ENCODE results near the gene GTF2A2.
"Not testable (repeated sequence)": the region's sequence is repeated elsewhere in the genome, so short reads cannot be mapped to it uniquely, and the experiment has no call there.

Gene GTF2A2

DNA sequence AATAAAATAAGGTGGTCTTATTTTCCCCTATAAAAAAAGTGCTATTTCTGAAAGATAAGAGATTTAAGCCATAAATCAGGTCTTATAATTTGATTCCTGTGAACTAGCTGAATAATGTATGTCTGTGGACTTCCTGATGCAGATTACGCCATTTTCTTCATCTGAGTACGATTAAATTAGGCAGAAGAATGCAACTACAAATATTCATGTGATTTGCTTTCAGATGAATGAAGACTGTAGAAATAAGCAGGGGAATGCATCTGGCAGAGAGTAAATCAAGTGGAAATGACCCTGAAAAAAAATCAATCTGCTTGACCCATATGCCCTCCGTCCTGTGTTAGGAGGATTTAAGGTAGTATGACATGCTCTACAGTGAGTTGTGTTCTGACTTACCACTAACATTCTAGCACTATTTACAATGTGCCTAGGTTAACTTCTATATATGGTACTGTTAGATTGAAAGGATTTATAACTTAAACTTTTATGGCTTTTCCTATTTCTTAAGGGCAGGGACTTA, 17.1 kb upstream of the GTF2A2 start:
- DNase-seq (ENCODE audit: low read depth) = no peak

DNA sequence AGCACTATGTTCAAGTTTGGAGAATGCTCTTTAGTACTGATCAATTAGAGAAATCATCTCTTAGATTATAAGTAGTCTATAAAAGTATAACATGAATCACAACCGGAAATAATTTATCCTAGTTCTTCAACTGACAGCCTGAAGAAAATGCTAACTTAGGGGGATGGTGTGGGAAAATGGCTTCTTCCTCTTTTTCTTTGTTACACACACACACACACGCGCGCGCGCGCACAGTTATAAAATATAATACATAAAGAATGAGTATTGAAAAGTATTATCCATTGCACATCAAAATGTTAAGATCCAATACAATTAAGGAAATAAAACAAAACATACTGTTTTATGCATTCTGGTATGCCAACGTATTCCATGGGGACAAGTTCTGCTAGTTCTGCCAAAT, 11.2 kb upstream of the GTF2A2 start:
- DNase-seq (ENCODE audit: low read depth) = no peak

DNA sequence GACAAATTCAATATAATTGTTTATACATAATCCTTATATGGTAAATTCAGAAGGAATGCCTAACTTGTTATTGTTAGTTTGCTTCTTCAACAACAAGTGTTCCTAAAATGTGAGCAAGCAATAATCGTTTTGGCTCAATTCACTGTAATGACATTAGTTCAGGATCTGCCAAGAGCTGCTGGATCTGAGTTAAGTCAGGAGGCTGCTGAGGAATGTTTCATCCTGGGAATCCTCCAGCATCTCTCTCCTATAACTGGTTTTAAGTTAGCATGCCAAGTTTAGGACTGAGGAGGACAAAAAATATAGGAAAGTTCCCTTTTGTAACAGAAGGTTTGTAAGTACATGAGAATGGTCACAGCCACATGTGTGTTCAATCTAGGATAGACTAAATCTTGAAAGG, 4.9 kb upstream of the GTF2A2 start:
- DNase-seq (ENCODE audit: low read depth) = no peak

DNA sequence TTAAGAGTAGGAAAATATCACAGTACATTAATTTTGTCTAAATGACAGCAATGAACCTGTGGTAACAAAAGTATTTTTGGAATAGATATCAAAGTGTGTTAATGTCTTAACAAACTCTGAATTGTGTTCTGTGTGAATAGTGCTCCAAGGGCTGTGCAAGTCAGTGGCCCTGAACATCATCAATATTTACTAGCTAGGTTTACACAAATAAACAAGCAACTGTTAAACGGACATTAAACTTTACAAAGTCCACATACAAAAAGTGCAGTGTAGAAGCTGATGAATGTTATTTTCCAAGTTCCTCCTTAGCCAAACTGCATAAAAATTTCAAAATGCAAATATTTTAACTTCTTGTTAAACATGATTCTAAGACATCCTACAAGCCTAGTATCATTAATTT, 2.1 kb upstream of the GTF2A2 start:
- no peak for DNase-seq (ENCODE audit: low read depth)

DNA sequence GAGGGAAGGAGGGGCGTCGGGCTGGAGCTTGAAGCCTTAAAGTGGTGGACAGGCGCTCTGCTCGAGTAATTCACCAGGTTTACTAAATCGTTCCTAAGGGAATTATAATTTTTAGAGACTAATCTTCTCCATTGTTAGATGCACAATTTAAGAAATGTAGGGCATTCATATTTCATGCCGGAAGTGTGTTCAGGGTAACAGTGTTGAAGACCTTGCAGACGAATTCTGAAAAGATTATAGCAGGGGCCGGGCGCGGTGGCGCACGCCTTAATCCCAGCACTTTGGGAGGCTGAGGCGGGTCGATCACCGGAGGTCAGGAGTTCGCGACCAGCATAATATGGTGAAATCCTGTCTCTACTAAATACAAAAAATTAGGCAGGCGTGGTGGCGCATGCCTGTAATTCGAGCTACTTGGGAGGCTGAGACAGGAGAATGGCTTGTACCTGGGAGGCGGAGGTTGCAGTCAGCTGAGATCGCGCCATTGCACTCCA, 365 bp upstream of the GTF2A2 start:
- DNase-seq (ENCODE audit: low read depth) = peak; percentile 1

DNA sequence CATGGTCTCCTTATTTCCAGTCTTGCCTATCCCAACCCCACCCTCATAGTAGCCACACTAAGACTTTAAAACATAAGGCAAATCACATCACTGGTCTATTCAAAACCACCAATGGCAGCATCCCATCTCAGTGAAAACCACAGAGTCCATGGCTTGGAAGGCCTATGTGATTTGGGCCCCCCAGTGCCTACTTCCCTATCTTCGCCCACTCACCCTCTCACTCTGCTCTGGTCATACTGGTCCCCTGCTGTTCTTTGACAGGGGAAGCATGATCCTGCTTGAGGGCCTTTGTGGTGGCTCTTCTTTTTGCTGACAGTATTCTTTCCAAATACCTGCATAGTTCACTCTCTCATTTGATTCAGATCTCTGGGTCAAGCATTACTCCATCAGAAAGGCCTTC, 3.3 kb downstream of the GTF2A2 start:
- no peak for DNase-seq (ENCODE audit: low read depth)

DNA sequence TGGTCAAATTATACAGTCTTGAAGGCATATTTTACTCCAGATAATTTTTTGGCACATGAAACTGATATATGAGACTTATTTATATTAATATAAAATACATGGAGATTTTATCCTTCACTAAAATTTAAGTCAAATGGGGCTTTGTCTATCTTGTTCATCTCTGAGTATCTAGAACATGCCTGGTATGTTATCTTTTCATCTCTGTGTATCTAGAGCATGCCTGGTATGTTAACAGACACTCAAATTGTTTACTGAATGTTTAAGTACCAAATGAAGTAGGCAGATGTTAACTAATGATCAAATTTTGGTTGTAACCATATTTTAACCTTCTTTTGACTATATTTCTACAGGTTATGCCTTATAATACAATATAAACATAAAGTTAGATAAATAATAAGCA, 7.7 kb downstream of the GTF2A2 start:
- no peak for DNase-seq (ENCODE audit: low read depth)

DNA sequence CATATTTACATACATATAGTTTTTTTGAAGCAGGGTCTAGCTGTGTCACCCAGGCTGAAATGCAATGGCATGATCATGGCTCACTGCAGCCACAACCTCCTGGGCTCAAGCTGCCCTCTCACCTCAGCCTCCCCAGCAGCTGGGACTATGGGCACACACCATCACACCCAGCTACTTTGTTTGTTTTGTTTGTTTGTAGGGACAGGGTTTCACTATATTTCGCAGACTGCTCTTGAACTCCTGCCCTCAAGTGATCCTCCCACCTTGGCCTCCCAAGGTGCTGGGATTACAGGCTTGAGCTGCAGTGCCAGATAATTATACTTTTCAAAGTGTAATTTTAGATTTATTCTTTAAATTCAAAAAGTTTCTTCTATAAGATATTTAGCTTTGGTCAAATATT, 10.2 kb downstream of the GTF2A2 start:
- DNase-seq (ENCODE audit: low read depth) = no peak

DNA sequence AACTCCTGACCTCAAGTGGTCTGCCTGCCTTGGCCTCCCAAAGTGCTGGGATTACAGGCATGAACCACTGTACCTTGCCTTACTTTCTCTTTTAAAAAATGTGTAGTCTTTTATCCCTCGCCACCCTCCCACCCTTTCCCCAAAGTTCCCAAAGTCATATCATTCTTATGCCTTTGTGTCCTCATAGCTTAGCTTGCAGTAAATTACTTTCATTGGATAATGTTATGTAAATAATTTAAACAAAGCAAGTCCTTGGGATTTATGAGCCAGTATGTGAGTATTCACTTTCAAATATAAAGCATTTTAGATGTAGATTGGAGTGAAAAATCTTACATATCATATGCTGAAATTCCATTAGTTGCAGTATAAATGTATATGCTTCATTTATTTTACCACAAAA, 11.0 kb downstream of the GTF2A2 start:
- no peak for DNase-seq (ENCODE audit: low read depth)

DNA sequence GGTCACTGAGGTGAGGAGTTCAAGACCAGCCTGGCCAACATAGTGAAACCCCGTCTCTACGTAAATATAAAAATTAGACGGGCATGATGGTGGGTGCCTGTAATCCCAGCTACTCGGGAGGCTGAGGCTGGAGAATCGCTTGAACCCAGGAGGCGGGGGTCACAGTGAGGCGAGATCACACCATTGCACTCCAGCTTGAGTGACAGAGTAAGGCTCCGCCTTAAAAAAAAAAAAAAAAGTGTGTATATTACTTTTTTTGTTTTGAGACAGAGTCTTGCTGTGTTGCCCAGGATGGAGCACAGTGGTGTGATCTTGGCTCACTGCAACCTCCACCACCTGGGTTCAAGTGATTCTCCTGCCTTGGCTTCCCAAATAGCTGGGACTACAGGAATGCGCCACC, 11.5 kb downstream of the GTF2A2 start:
- not testable (repeated sequence) for DNase-seq (ENCODE audit: low read depth)

DNA sequence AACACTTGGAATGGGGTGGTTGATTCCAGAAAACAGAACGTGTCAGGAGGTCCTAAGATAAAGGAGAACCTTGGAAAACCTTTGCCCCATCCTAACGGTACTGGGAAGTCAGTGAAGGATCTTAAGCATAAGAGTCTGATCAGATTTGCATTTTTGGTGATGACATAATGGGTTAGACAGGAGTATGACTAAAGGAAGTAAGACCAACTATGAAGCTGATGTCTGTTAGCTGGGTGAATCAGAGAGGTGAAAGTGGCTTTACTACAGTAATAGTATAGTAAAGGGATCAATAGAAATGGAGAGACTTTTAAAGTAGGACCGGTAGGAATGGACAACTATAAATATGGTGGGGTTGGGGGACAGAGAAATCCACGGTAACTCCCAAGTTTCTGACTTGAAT, 12.6 kb downstream of the GTF2A2 start:
- DNase-seq (ENCODE audit: low read depth) = no peak

DNA sequence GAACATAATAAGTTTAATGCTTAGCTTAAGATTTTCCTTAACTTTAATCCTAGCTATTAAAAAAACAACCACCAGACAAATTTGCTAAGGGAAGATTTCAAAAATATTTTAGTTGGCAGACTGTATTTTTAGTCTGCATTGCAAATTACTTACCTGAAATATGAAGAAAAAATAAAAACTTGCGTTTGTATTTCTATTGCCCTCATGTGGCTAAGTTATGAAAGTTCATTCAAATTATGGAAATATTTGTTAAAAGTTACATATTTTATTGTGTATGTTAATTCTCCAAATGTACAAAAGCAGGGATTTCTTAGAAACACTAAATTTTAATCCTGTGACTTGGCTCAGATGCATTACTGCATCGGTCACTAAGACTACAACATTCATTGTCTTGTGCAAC, 15.0 kb downstream of the GTF2A2 start:
- no peak for DNase-seq (ENCODE audit: low read depth)

DNA sequence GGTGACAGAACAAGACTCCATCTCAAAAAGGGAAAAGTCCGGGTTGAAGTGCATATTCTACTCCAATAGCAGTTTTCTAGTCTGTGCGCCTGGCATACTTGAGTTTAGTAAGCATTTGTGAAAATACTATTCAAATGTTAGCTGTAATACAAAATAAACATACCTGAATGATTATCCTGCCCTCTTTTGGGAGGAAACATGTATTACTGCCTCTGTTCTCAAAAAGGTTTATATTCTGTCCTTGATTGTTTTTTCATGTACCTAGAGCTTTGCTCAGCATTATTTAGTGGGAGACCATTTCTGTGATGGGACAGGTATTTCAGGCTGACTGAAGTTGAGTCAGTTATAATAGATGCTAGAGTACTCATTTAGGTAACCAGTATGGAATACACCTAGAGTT, 19.8 kb downstream of the GTF2A2 start:
- not testable (repeated sequence) for DNase-seq (ENCODE audit: low read depth)

DNA sequence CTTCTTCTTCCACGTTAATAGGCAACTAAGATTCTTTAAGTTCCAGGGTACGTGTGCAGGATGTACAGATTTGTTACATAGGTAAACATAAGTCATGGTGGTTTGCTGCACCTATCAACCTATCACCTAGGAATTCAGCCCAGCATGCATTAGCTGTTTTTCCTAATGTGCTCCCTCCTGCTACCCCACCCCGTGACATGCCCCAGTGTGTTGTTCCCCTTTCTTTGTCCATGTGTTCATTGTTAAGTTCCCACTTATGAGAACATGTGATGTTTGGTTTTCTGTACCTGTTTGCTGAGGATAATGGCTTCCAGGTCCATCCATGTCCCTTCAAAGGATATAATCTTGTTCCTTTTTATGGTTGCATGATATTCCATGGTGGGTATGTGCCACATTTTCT, 21.1 kb downstream of the GTF2A2 start:
- no peak for DNase-seq (ENCODE audit: low read depth)

DNA sequence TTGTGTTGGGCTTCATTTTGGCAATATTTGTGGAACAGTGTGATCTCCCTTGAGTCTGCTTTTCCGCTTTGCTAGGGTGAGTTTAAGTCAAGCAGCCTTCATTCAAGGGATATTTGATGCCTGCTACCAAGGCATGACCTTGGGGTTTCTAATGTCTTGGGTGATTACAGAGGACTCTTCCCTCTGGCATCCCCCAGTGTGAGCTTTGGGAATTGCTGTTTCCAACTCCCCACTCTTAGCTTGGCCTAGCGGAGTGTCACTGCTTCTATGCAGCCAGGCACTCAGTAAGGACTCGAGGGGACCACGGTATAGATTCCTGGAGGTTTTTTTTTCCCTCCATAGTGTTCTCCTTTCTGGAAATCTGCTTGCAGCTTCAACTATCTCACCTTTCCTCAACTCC, 24.6 kb downstream of the GTF2A2 start:
- DNase-seq (ENCODE audit: low read depth) = no peak

DNA sequence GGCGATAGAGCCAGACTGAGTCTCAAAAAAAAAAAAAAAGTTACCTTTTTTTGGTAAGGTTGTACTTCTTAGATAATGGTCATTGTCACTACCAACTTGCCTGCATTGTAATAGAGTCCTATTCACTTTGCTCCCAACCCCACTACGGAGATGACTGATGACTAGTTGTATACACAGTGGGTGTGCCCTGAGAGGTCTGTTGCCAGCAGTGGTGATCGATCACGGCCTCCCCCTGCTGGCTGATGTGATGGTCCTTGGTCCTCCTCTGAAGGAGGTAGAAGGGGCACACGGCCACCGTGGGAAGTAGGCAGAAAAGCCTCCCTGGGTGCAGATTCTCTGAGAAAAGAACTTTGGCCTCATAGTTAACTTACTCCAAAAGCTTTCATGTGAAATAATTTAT, 35.0 kb downstream of the GTF2A2 start:
- peak; percentile 43 for DNase-seq (ENCODE audit: low read depth)

DNA sequence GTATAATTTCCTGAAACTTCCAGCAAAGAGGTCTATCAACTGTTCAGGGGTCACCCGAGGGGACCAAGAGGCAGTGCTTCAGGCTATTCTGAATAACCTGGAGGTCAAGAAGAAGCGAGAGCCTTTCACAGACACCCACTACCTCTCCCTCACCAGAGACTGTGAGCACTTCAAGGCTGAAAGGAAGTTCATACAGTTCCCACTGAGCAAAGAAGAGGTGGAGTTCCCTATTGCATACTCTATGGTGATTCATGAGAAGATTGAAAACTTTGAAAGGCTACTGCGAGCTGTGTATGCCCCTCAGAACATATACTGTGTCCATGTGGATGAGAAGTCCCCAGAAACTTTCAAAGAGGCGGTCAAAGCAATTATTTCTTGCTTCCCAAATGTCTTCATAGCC, 38.9 kb downstream of the GTF2A2 start:
- DNase-seq (ENCODE audit: low read depth) = no peak

DNA sequence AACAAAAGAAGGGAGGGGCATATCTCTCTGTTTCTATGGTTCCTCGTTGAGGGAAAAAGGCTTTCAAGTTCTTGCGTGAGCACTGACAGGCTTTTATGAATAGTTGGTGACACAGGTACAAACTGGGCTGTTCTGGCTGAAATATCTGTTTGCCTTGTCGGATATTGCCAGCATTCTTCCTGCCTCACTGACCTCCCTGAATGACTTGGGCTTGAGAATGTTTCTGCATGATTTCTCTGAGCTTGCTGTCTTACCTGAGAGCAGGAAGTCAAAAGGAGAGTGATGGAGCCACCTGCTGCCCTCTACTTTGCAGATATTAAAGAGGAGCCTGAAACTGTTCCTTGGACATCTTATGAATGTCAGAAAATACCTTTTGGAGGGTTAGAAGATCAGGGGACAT, 40.9 kb downstream of the GTF2A2 start:
- no peak for DNase-seq (ENCODE audit: low read depth)

DNA sequence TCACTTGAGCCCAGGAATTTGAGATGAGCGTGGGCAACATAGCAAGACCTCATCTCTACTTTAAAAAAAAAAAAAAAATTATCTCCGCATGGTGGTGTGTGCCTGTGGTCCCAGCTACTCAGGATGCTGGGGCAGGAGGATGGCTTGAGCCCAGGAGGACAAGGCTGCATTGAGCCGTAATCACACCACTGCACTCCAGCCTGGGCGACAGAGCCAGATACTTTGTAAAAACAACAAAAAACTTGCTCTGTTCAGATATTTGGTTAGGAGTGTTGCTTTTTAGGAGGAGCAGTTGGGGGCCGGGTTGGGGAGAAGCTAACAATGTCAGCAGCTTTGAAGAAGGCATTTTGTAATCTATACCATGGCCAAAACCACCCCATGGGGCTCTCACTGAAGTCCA, 41.7 kb downstream of the GTF2A2 start:
- no peak for DNase-seq (ENCODE audit: low read depth)

DNA sequence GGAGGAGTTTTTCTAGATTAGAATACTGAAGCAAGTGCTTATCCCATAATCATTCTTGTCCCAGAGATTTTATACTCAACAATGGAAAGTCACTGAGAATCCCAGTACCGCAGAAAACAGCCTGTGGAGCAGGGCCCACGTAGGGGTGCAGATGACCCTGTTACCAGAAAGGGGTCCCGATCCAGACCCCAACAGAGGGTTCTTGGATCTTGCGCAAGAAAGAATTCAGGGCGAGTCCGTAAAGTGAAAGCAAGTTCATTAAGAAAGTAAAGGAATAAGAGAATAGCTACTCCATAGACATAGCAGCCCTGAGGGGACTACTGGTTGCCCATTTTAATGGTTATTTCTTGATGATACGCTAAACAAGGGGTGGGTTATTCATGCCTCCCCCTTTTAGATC, 43.2 kb downstream of the GTF2A2 start:
- no peak for DNase-seq (ENCODE audit: low read depth)

DNA sequence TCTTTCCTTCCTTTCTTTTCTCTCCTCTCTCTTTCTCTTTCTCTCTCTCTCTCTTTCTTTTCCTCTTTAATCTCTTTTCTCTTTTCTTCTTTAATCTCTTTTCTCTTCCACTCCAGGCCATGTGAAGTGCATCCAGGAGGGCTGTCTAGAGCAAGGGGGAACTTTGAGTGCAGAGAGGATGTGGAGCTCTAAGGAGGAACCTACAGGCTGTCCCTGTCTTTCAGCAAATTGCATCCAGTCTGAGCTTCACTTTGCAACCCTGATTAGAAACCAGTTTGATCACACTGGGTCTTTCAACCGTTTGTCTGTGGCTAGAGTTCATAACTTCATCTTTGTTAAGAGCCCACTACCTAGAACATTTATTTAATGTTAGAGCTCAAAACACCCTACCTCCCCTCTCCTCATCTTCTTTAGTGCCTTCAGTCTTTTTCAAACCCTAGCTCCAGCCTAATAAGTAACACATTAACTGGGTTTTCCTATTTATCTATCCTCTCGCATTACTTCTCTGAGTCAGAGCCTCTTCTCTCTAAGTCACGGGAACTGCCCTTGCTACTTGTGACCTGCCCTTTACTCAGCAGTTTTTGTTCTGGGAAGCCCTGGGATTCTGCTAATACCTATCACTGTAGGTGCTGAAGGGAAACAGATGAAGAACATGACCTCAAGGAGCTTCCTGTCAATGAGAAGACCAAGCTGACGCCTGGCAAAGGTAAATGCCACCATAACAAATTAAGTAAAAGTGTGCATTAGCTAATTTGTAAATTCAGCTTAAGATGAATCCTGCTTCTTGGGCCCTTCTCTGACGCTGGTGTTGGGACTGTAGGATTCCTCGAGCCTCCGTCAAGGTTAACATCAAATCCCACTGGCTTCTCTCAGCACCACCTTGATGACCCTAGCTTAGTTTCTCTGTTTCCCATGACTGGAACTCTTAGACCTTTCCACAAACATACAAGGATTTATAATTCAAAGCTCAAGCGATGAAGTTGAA, 45.7 kb downstream of the GTF2A2 start, which contains the start of gene GCNT3:
Gene GCNT3, plus strand, starts transcription at position 508 of the 985 bp plus-strand sequence. CDS start 6,456 bp downstream, outside the sequence.
- no peak for DNase-seq (ENCODE audit: low read depth)

DNA sequence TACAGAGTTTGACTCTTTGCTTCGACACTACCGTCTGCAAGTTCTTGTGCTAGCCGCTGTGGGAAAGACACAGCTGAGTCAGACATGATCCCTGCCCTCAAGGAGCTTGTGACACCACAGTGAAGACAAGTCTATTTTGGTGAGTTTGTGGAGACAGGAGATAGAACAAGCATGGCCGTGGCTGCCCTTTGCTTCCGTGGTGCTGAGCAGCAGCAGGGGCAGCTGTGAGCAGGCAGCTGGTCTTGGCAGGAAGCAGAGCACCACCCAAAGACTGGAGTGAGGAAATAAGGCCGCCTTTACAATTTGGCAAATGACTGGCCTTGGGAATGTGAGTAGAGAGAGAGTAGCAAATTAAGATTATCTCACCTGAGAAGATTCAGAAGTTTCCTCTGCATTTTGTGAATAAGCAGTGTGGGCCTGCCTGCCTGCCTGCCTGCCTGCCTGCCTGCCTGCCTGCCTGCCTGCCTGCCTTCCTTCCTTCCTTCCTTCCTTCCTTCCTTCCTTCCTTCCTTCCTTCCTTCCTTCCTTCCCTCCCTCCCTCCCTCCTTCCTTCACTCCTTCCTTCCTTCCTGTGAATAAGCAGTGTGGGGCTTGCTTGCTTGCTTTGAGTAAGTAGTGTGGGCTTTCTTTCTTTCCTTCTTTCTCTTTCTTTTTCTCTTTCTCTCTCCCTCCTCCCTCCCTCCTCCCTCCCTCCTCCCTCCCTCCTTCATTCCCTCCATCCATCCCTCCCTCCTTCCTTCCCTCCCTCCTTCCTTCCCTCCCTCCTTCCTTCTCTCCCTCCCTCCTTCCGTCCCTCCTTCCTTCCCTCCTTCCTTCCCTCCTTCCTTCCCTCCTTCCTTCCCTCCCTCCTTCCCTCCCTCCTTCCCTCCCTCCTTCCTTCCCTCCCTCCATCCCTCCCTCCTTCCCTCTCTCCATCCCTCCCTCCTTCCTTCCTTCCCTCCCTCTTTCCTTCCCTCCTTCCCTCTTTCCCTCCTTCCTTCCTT, 47.3 kb downstream of the GTF2A2 start:
- no peak for DNase-seq (ENCODE audit: low read depth)

Measured in stimulated activated CD8-positive, alpha-beta memory T cell treated with anti-CD3 and anti-CD28 coated beads, Interleukin-4, amount 100 ng/mL, for 24 hours (primary cell).